IMR-90 (cell line): Measurements from ENCODE around the gene COL25A1. TPM values are rescaled to one million over a fixed set of nuclear protein-coding genes. Genes with fewer than 3 reads are reported as not detected.

ENCODE experiments used
- ATAC-seq: fragments of 200-7000 bp; cut with Tn5 transposase; 2 replicates; pipeline ENCODE4 v1.9.1; 2020; ENCODE audit warnings: low read depth, mild to moderate bottlenecking, moderate library complexity
- BruUV-seq: library from RNA; stranded (reverse); fragments of 400-500 nt; replicated peaks from 2 replicates; lab custom pipeline; 2021; lab: Mats Ljungman, UMichigan
- CTCF ChIA-PET: fragments of 300-600 bp; formaldehyde crosslinking; extraction: SDS; loops from one replicate; lab custom pipeline; 2021; ENCODE audit warnings: antibody characterized with exemption; lab: Yijun Ruan, JAX
- POLR2A ChIA-PET: fragments of 300-600 bp; sonication (Branson Sonifier 250); formaldehyde crosslinking; loops from one replicate; lab custom pipeline; 2022; ENCODE audit warnings: antibody characterized with exemption; ENCODE audit not compliant: unreplicated experiment; lab: Charles Lee
- DNase-seq: peaks from one replicate; pipeline ENCODE4 v3.0.0; 2013
- H2AFZ ChIP-seq: replicated peaks from 2 replicates; pipeline ENCODE3; 2013; ENCODE audit warnings: low read length, mild to moderate bottlenecking; ENCODE audit not compliant: poor library complexity
- H2AK5ac ChIP-seq: 2 replicates; pipeline ENCODE4 v1.6.1; 2013; ENCODE audit warnings: low read depth, low read length, inconsistent platforms
- H2AK9ac ChIP-seq: replicated peaks from 2 replicates; pipeline ENCODE3; 2013; ENCODE audit warnings: mild to moderate bottlenecking, low read depth, low read length, moderate library complexity; ENCODE audit not compliant: poor library complexity
- H2BK120ac ChIP-seq: 2 replicates; pipeline ENCODE4 v1.6.1; 2013; ENCODE audit warnings: low read depth, low read length, inconsistent platforms
- H2BK15ac ChIP-seq: 3 replicates; pipeline ENCODE4 v1.6.1; 2013; ENCODE audit warnings: low read depth, low read length, inconsistent platforms
- H2BK20ac ChIP-seq: 2 replicates; pipeline ENCODE4 v1.6.1; 2013; ENCODE audit warnings: low read depth, mild to moderate bottlenecking, inconsistent platforms, low read length, moderate library complexity
- H2BK5ac ChIP-seq: 2 replicates; pipeline ENCODE4 v1.6.1; 2013; ENCODE audit warnings: mild to moderate bottlenecking, low read depth, low read length, inconsistent platforms; ENCODE audit not compliant: poor library complexity, severe bottlenecking
- H3K14ac ChIP-seq: replicated peaks from 2 replicates; pipeline ENCODE4 v1.6.1; 2013; ENCODE audit warnings: low read depth, low read length, inconsistent platforms
- H3K18ac ChIP-seq: 2 replicates; pipeline ENCODE4 v1.6.1; 2013; ENCODE audit warnings: low read depth, low read length, control low read depth
- H3K23ac ChIP-seq: 2 replicates; pipeline ENCODE4 v1.6.1; 2013; ENCODE audit warnings: low read depth, low read length, inconsistent platforms
- H3K27ac ChIP-seq: 2 replicates; pipeline ENCODE4 v1.5.1; 2013; ENCODE audit warnings: mild to moderate bottlenecking, control low read depth, low read length; ENCODE audit not compliant: insufficient read depth
- H3K27me3 ChIP-seq: 2 replicates; pipeline ENCODE4 v1.6.1; 2013; ENCODE audit warnings: low read length; ENCODE audit not compliant: control insufficient read depth, insufficient read depth
- H3K36me3 ChIP-seq: 2 replicates; pipeline ENCODE4 v1.6.1; 2013; ENCODE audit warnings: low read length, mixed read lengths; ENCODE audit not compliant: control insufficient read depth, insufficient read depth
- H3K4ac ChIP-seq: 2 replicates; pipeline ENCODE4 v1.6.1; 2013; ENCODE audit warnings: low read depth, low read length, inconsistent platforms
- H3K4me1 ChIP-seq: 2 replicates; pipeline ENCODE4 v1.6.1; 2013; ENCODE audit warnings: low read length, mixed read lengths; ENCODE audit not compliant: control insufficient read depth, insufficient read depth
- H3K4me2 ChIP-seq: 2 replicates; pipeline ENCODE4 v1.6.1; 2013; ENCODE audit warnings: low read depth, mild to moderate bottlenecking, control low read depth, low read length, moderate library complexity
- H3K4me3 ChIP-seq: 2 replicates; pipeline ENCODE4 v1.5.1; 2013; ENCODE audit warnings: low read depth, mild to moderate bottlenecking, control low read depth, low read length, moderate library complexity; ENCODE audit not compliant: insufficient read depth
- H3K56ac ChIP-seq: 2 replicates; pipeline ENCODE4 v1.6.1; 2013; ENCODE audit warnings: low read length, inconsistent platforms; ENCODE audit not compliant: insufficient read depth; ENCODE audit errors: extremely low read depth
- H3K79me1 ChIP-seq, 2 experiments: 2 replicates each; pipeline ENCODE4 v1.6.1; 2013; ENCODE audit warnings: low read length in 2 of 2, inconsistent platforms in 1 of 2, low read depth in 1 of 2
- H3K9ac ChIP-seq: 2 replicates; pipeline ENCODE4 v1.6.1; 2013; ENCODE audit warnings: low read depth, low read length, control low read depth
- H3K9me1 ChIP-seq: 2 replicates; pipeline ENCODE4 v1.6.1; 2013; ENCODE audit warnings: low read length, inconsistent platforms; ENCODE audit not compliant: insufficient read depth
- H3K9me3 ChIP-seq: 2 replicates; pipeline ENCODE4 v1.6.1; 2013; ENCODE audit warnings: low read length; ENCODE audit not compliant: control insufficient read depth, insufficient read depth
- H4K20me1 ChIP-seq: 2 replicates; pipeline ENCODE4 v1.6.1; 2013; ENCODE audit warnings: low read length, inconsistent platforms; ENCODE audit not compliant: insufficient read depth
- H4K5ac ChIP-seq: 2 replicates; pipeline ENCODE4 v1.6.1; 2013; ENCODE audit warnings: mild to moderate bottlenecking, low read depth, low read length, control low read depth
- H4K8ac ChIP-seq, 2 experiments: 2 replicates each; pipeline ENCODE4 v1.6.1; 2013; ENCODE audit warnings: low read depth in 2 of 2, low read length in 2 of 2, control low read depth in 1 of 2, inconsistent platforms in 1 of 2
- H4K91ac ChIP-seq: 2 replicates; pipeline ENCODE4 v1.6.1; 2013; ENCODE audit warnings: low read depth, low read length, inconsistent platforms; ENCODE audit not compliant: insufficient read depth
- CEBPB ChIP-seq: IDR thresholded peaks from 2 replicates; pipeline ENCODE4 v1.6.1; 2012; ENCODE audit warnings: low read depth, low read length, improper control_type of control experiment
- CHD1 ChIP-seq: IDR thresholded peaks from 2 replicates; pipeline ENCODE4 v1.6.1; 2012; ENCODE audit warnings: low read depth, low read length, improper control_type of control experiment
- ELK1 ChIP-seq: fragments of 150-350 bp; IDR thresholded peaks from 2 replicates; pipeline ENCODE4 v1.6.1; 2016; ENCODE audit warnings: low read depth, mild to moderate bottlenecking, low read length, moderate library complexity, borderline replicate concordance
- MAZ ChIP-seq: IDR thresholded peaks from 2 replicates; pipeline ENCODE4 v1.6.1; 2012; ENCODE audit warnings: low read depth, mild to moderate bottlenecking, low read length, improper control_type of control experiment, moderate library complexity, borderline replicate concordance
- MXI1 ChIP-seq: IDR thresholded peaks from 2 replicates; pipeline ENCODE4 v1.6.1; 2012; ENCODE audit warnings: low read depth, mild to moderate bottlenecking, low read length, moderate library complexity, borderline replicate concordance
- NFE2L2 ChIP-seq: fragments of 150-350 bp; IDR thresholded peaks from 2 replicates; pipeline ENCODE4 v1.6.1; 2016; ENCODE audit warnings: low read depth, mild to moderate bottlenecking, low read length
- RCOR1 ChIP-seq: IDR thresholded peaks from 2 replicates; pipeline ENCODE4 v1.6.1; 2012; ENCODE audit warnings: mild to moderate bottlenecking, low read length, improper control_type of control experiment; ENCODE audit not compliant: insufficient replicate concordance
- SMC3 ChIP-seq: fragments of 150-350 bp; IDR thresholded peaks from 2 replicates; pipeline ENCODE4 v1.6.1; 2016; ENCODE audit warnings: low read depth, mild to moderate bottlenecking, antibody characterized with exemption, low read length, moderate library complexity
- WGBS, 2 experiments: methylation state at CpG; one replicate each; pipeline versions ENCODE4 v1.1.5 to v1.1.7; 2013; ENCODE audit warnings: missing lambda C conversion rate in 2 of 2; ENCODE audit not compliant: insufficient read length in 1 of 2; ENCODE audit errors: extremely low coverage in 2 of 2; 5-methylcytosine and 5-hydroxymethylcytosine counted together
- dilution Hi-C: fragments of 300-500 bp; cut with HindIII; formaldehyde crosslinking; loops from one replicate; pipeline ENCODE4 v1.14.3; 2018; ENCODE audit warnings: low sequenced_read_pairs; ENCODE audit not compliant: unreplicated experiment
- in situ Hi-C: fragments of 300-500 bp; cut with MboI; formaldehyde crosslinking; loops from 3 replicates; pipeline ENCODE4 v1.14.3; 2019; ENCODE audit warnings: low sequenced_read_pairs, inconsistent platforms, mixed read lengths
- intact Hi-C: fragments of 100-400 bp; cut with micrococcal nuclease; formaldehyde crosslinking; loops from 2 replicates; pipeline ENCODE4 v1.10.0; 2022
- polyA plus RNA-seq, 3 experiments: library from polyadenylated mRNA; depleted of rRNA; stranded (reverse); fragments of >200 nt; gene quantifications; 2 replicates each; pipeline ENCODE4 v1.2.3, GENCODE V29; 2012; ENCODE audit warnings: low replicate concordance in 1 of 3
- total RNA-seq: library from RNA; depleted of rRNA; stranded (reverse); fragments of >200 nt; gene quantifications from 2 replicates; pipeline ENCODE4 v1.2.3, GENCODE V29; 2012

Gene COL25A1
- total and polyA plus RNA-seq, 2 of the 4 experiments (the other 2 are of a cell fraction): under 0.01 to 0.05 TPM

GRCh38 chr4:108846568-108846967 is 455.9 kb downstream of the COL25A1 start:
- H3K4ac ChIP-seq: no peak overlapping the region
- no peak overlapping the region for H3K4me2 ChIP-seq
- ChIA-PET POLR2A (no interaction called here), CTCF (no interaction called here)
- DNase-seq (peak; percentile 19), ATAC-seq (no peak)
- no peak overlapping the region for H2BK120ac ChIP-seq
- 0 out of 2 replicates have a peak, but pooled peaks cover 3% of the 10 kb centered on the region for H3K9me1 ChIP-seq
- no peak overlapping the region for H3K4me3 ChIP-seq
- H3K4me1 ChIP-seq: peaks cover 9% of the 10 kb centered on the region
- H3K14ac ChIP-seq: no peak overlapping the region
- no peak overlapping the region for H3K23ac ChIP-seq
- TF ChIP-seq MXI1 (no peak), SMC3 (no peak), CHD1 (no peak), NFE2L2 (no peak), MAZ (no peak), CEBPB (no peak), RCOR1 (no peak), ELK1 (no peak)
- no TSS peak for BruUV-seq
- no peak overlapping the region for H2AK9ac ChIP-seq
- dilution Hi-C loops (no loop called here), intact Hi-C loops (loop anchor here (5.0 to 10.0 kb wide), 2 partner anchors 198 to 231 kb away; no protein-coding TSS in a partner anchor), in situ Hi-C loops (no loop called here)
- H4K20me1 ChIP-seq: no peaks in the 10 kb centered on the region
- WGBS, 2 experiments: no CpG with 5 or more reads among the region's 2 CpGs
- no peaks in the 10 kb centered on the region for H3K36me3 ChIP-seq
- no peak overlapping the region for H2AK5ac ChIP-seq
- H3K9ac ChIP-seq: no peak overlapping the region
- H3K79me1 ChIP-seq: no peaks in the 10 kb centered on the region
- H3K56ac ChIP-seq: no peak overlapping the region
- no peak overlapping the region for H2AFZ ChIP-seq
- no peak overlapping the region for H4K8ac ChIP-seq
- H2BK20ac ChIP-seq: no peak overlapping the region
- no peak overlapping the region for H3K18ac ChIP-seq
- H2BK15ac ChIP-seq: no peak overlapping the region; the same call in 2 of the 3 replicates
- no peak overlapping the region for H4K91ac ChIP-seq
- no peak overlapping the region for H3K27ac ChIP-seq
- H3K9me3 ChIP-seq: no peaks in the 10 kb centered on the region
- no peak overlapping the region for H2BK5ac ChIP-seq
- no peaks in the 10 kb centered on the region for H3K27me3 ChIP-seq
- H4K5ac ChIP-seq: no peak overlapping the region
